Pancreas (tissue), 10 donors: ENCODE measurements around the gene CD4. TPM values are rescaled to one million over a fixed set of nuclear protein-coding genes. Genes with fewer than 3 reads are reported as not detected.

Source experiments
- ATAC-seq, 4 donors: fragments of 200-7000 bp; cut with Tn5 transposase; one replicate each; pipeline versions ENCODE4 v1.8.0 to v1.9.1; 2020; ENCODE audit warnings: mild to moderate bottlenecking in 4 of 4, moderate library complexity in 4 of 4
- DNase-seq, 6 donors: peaks; one replicate each; pipeline ENCODE4 v3.0.0-alpha.2; 2020
- FAIRE-seq: peaks from 2 replicates; lab custom pipeline; 2012; peaks lifted over from hg19 to GRCh38; lab: Jason Lieb, UNC
- H3K27ac ChIP-seq, 4 donors: fragments of 200-600 bp; sonication (generic); 1 replicate in 3 of 4; 2 replicates in 1 of 4; pipeline versions ENCODE4 v1.5.0 to v1.8.0; 2020
- H3K27me3 ChIP-seq, 4 donors: fragments of 200-600 bp; one replicate each; pipeline ENCODE4 v1.8.0; 2021
- H3K36me3 ChIP-seq, 3 donors: fragments of 200-600 bp; sonication (generic) in 1 of 3; one replicate each; pipeline versions ENCODE4 v1.5.0 to v1.8.0; 2020 to 2021
- H3K4me1 ChIP-seq, 3 donors: fragments of 200-600 bp; one replicate each; pipeline ENCODE4 v1.8.0; 2021
- H3K4me3 ChIP-seq, 4 donors: fragments of 200-600 bp; sonication (generic) in 2 of 4; one replicate each; pipeline versions ENCODE4 v1.5.0 to v1.8.0; 2020 to 2021
- H3K9me3 ChIP-seq, 4 donors: fragments of 200-600 bp; one replicate each; pipeline ENCODE4 v1.8.0; 2021
- CTCF ChIP-seq, 4 donors: fragments of 200-600 bp; sonication (generic) in 3 of 4; IDR thresholded peaks; one replicate each; pipeline versions ENCODE4 v1.5.0 to v1.8.0; 2021; ENCODE audit warnings: antibody characterized with exemption in 4 of 4
- WGBS, 2 donors: extraction: QIAGEN DNeasy Blood & Tissue Kit; methylation state at CpG; one replicate each; pipeline ENCODE4 v1.1.7; 2013; 5-methylcytosine and 5-hydroxymethylcytosine counted together
- intact Hi-C, 3 donors: fragments of 100-400 bp; cut with DNase I; formaldehyde crosslinking; loops; one replicate each; pipeline versions ENCODE4 v1.11.1 to v1.14.2; 2022
- polyA plus RNA-seq, 2 donors: library from polyadenylated mRNA; stranded (reverse); fragments of 200-250 nt; gene quantifications; one replicate each; pipeline ENCODE4 v1.2.3, GENCODE V29; 2013
- total RNA-seq, 6 donors: library from RNA; stranded (reverse); fragmentation: NEBNext Ultra II Directional in 4 of 6; extraction: Animal tissue kit (Norgen Biotek cat#: 25700) in 4 of 6; gene quantifications; one replicate each; pipeline versions ENCODE4 v1.2.1 to v1.2.4, GENCODE V29; 2021 to 2023
- donor health status: healthy with polysubstance abuse.
- donor health status: DM: no; HTN: no; CAD: no; lungs with moderate emphysema.
- donor health status: DM: no; HTN: no; CAD: no.
- donor health status: control.
- donor health status: control.
- donor health status: Bipolar disorder and iron deficiency.
- donor health status: DM: yes; HTN: yes; CAD: no.
- donor health status: DM: no; HTN: no; CAD: no.
- donor health status: DM: no; HTN: no; CAD: no.
- donor health status: DM: yes; HTN: yes; CAD: no.

Gene CD4
- total and polyA plus RNA-seq, 8 donors: 1.2 to 19.9 (median 2.1) TPM

GRCh38 chr12:6752921-6753771, 36.2 kb upstream of the CD4 start, which contains the start of gene MLF2:
TSS of gene MLF2 (minus strand) at chr12:6753141. CDS start at chr12:6752334, 807 bp downstream.
- Histone ChIP-seq H3K36me3 (peaks cover 4 to 34% (median 20%) of the 10 kb centered on the region in 3 donors), H3K27ac (peak within 1 kb of the TSS; percentile 94 to 99 (median 96)), H3K4me3 (peak within 1 kb of the TSS; percentile 68 to 96 (median 94)), H3K27me3 (no peaks in the 10 kb centered on the region), H3K9me3 (no peaks in the 10 kb centered on the region), H3K4me1 (peaks cover 7 to 11% (median 11%) of the 10 kb centered on the region in 3 donors)
- peak; percentile 87 to 97 (median 90) for TF ChIP-seq CTCF (IDR thresholded peaks at IDR 0.05)
- peak; percentile 94 for FAIRE-seq
- intact Hi-C loops: no loop called here
- peak; percentile 93 to 97 (median 95) for ATAC-seq
- DNase-seq: peak; percentile 97 to 99 (median 98)
- WGBS, 2 donors: 0 to 1% methylated on average over 61 to 62 of the region's 62 CpGs

GRCh38 chr12:6753772-6754356, 35.5 kb upstream of the CD4 start:
- no peak for FAIRE-seq
- TF ChIP-seq CTCF (IDR thresholded peaks at IDR 0.05): no peak
- H3K27me3 ChIP-seq: no peaks in the 10 kb centered on the region
- peak overlapping the region in 3 of 4 donors; percentile 95 to 99 (median 98) for H3K27ac ChIP-seq
- no peak for ATAC-seq
- intact Hi-C loops: no loop called here
- no peak overlapping the region for H3K4me3 ChIP-seq
- H3K4me1 ChIP-seq: peaks cover 7 to 11% (median 11%) of the 10 kb centered on the region in 3 donors
- WGBS, 2 donors: 0 to 1% methylated on average over 7 of the region's 7 CpGs
- peaks cover 4 to 27% (median 13%) of the 10 kb centered on the region in 3 donors for H3K36me3 ChIP-seq
- no peaks in the 10 kb centered on the region for H3K9me3 ChIP-seq
- no peak for DNase-seq

GRCh38 chr12:6754411-6754810, 34.9 kb upstream of the CD4 start:
- no peak for DNase-seq
- intact Hi-C loops: no loop called here
- H3K27ac ChIP-seq: peak overlapping the region in 1 of 4 donors; percentile 98
- H3K4me3 ChIP-seq: no peak overlapping the region
- H3K4me1 ChIP-seq: peaks cover 7 to 11% (median 11%) of the 10 kb centered on the region in 3 donors
- no peak for TF ChIP-seq CTCF (IDR thresholded peaks at IDR 0.05)
- 89 to 95% methylated on average over 2 of the region's 2 CpGs for WGBS, 2 donors
- ATAC-seq: no peak
- H3K36me3 ChIP-seq: peaks cover 4 to 22% (median 8%) of the 10 kb centered on the region in 3 donors
- H3K27me3 ChIP-seq: no peaks in the 10 kb centered on the region
- no peaks in the 10 kb centered on the region for H3K9me3 ChIP-seq
- no peak for FAIRE-seq

- no peak overlapping the region for H3K4me3 ChIP-seq
- no peaks in the 10 kb centered on the region for H3K36me3 ChIP-seq
- no peaks in the 10 kb centered on the region for H3K9me3 ChIP-seq
- TF ChIP-seq CTCF (IDR thresholded peaks at IDR 0.05): no peak
- no peak for DNase-seq
- FAIRE-seq: no peak
- WGBS, 2 donors: 71 to 72% methylated on average over 8 of the region's 8 CpGs
- peaks cover 1 to 5% (median 4%) of the 10 kb centered on the region in 3 donors for H3K4me1 ChIP-seq
- H3K27ac ChIP-seq: no peak overlapping the region
- no peak for ATAC-seq
- intact Hi-C loops: no loop called here
- H3K27me3 ChIP-seq: no peaks in the 10 kb centered on the region
Measured at GRCh38 chr12:6757028-6757690, 32.2 kb upstream of the CD4 start.
